HG02840 (cell line): ENCODE results near the gene ZNF385A.

Experiments used
- ATAC-seq: cut with Tn5 transposase; IDR thresholded peaks from one replicate; pipeline ENCODE4 v1.9.1; 2021; ENCODE audit warnings: mild to moderate bottlenecking, moderate library complexity, moderate number of reproducible peaks; ENCODE audit not compliant: unreplicated experiment, low FRiP score

ZNF385A gene

GRCh38 chr12:54384591-54385041 lies at the start of gene ZNF385A:
Gene ZNF385A (minus strand): TSS chr12:54384733. CDS start chr12:54384514, 219 bp downstream.
- ATAC-seq = no peak

- ATAC-seq = no peak
These were observed 48.3 kb upstream of the ZNF385A start for GRCh38 chr12:54432815-54433164.

- no peak for ATAC-seq
These were observed 47.6 kb upstream of the ZNF385A start for GRCh38 chr12:54431911-54432814.

GRCh38 chr12:54430471-54431069 lies 46.0 kb upstream of the ZNF385A start:
- ATAC-seq = no peak

GRCh38 chr12:54429014-54429471 lies 44.5 kb upstream of the ZNF385A start:
- ATAC-seq = no peak

GRCh38 chr12:54428050-54429013 lies 43.8 kb upstream of the ZNF385A start:
- no peak for ATAC-seq

- no peak for ATAC-seq
These were observed 42.6 kb upstream of the ZNF385A start for GRCh38 chr12:54427106-54427505.

- ATAC-seq = no peak
These were observed 42.2 kb upstream of the ZNF385A start for GRCh38 chr12:54426690-54427089.

- no peak for ATAC-seq
These were observed 41.2 kb upstream of the ZNF385A start for GRCh38 chr12:54425702-54426101.

GRCh38 chr12:54424224-54424623 lies 39.7 kb upstream of the ZNF385A start:
- no peak for ATAC-seq

- no peak for ATAC-seq
These were observed 39.2 kb upstream of the ZNF385A start for GRCh38 chr12:54423816-54424150.

GRCh38 chr12:54421879-54422250 lies 37.3 kb upstream of the ZNF385A start:
- no peak for ATAC-seq

GRCh38 chr12:54421175-54421878 lies 36.8 kb upstream of the ZNF385A start:
- ATAC-seq = no peak

- ATAC-seq = no peak
These were observed 36.2 kb upstream of the ZNF385A start for GRCh38 chr12:54420766-54421144.

GRCh38 chr12:54419088-54419887 lies 34.8 kb upstream of the ZNF385A start, which contains the start of gene ITGA5:
Gene ITGA5 (minus strand): TSS chr12:54419266. CDS start chr12:54419198, 68 bp downstream.
- no peak for ATAC-seq

- ATAC-seq = no peak
These were observed 34.0 kb upstream of the ZNF385A start for GRCh38 chr12:54418441-54419087.

GRCh38 chr12:54417712-54418440 lies 33.3 kb upstream of the ZNF385A start:
- ATAC-seq = no peak
